Body of pancreas (tissue), 4 donors: ENCODE results near the gene HOXA11. TPM values are rescaled to one million over a fixed set of nuclear protein-coding genes. Genes with fewer than 3 reads are reported as not detected.

Experiments
- ATAC-seq: fragments of 150-250 bp; one replicate; pipeline ENCODE4 v1.9.1; 2016
- DNase-seq, 4 donors: peaks; one replicate each; pipeline ENCODE4 v3.0.0-alpha.2; 2019
- H3K27ac ChIP-seq, 4 donors: fragments of 200-600 bp; sonication (generic); 1 replicate in 3 of 4; 2 replicates in 1 of 4; pipeline versions ENCODE4 v1.5.1 to v1.6.1; 2016 to 2019; ENCODE audit warnings: mild to moderate bottlenecking in 1 of 4, mixed read lengths in 1 of 4, moderate library complexity in 1 of 4
- H3K27me3 ChIP-seq, 2 donors: fragments of 200-600 bp; sonication (generic); one replicate each; pipeline ENCODE4 v1.6.0; 2016; ENCODE audit warnings: mild to moderate bottlenecking in 1 of 2
- H3K36me3 ChIP-seq, 2 donors: fragments of 200-600 bp; sonication (generic); replicated peaks in 1 of 2; 2 replicates each; pipeline ENCODE4 v1.5.1; 2016; ENCODE audit warnings: low read depth in 2 of 2; ENCODE audit not compliant: insufficient read depth in 1 of 2
- H3K4me1 ChIP-seq: fragments of 200-600 bp; sonication (generic); one replicate; pipeline ENCODE4 v1.6.0; 2016
- H3K4me3 ChIP-seq, 2 donors: fragments of 200-600 bp; sonication (generic); 1 replicate in 1 of 2; 2 replicates in 1 of 2; pipeline ENCODE4 v1.5.1; 2016 to 2019
- H3K9me3 ChIP-seq, 3 donors: fragments of 200-600 bp; sonication (generic); 1 replicate in 2 of 3; 2 replicates in 1 of 3; pipeline ENCODE4 v1.5.1; 2016
- POLR2A ChIP-seq, 3 donors: fragments of 450-650 bp; IDR thresholded peaks; one replicate each; pipeline ENCODE4 v1.6.1; 2016; ENCODE audit warnings: antibody characterized with exemption in 3 of 3, mild to moderate bottlenecking in 2 of 3
- WGBS, 2 donors: methylation state at CpG; one replicate each; pipeline ENCODE4 v1.1.5; 2017; 5-methylcytosine and 5-hydroxymethylcytosine counted together
- intact Hi-C: fragments of 100-400 bp; cut with DNase I; formaldehyde crosslinking; loops from one replicate; pipeline ENCODE4 v1.15.1; 2023
- total RNA-seq, 2 donors: library from RNA; depleted of rRNA; stranded (reverse); fragments of >200 nt; gene quantifications; one replicate each; pipeline ENCODE4 v1.1.0, GENCODE V29; 2016
- TF ChIP-seq, protein P1 (sequence below), 7 experiments: fragments of 450-650 bp in 4 of 7; fragments of 200-600 bp in 3 of 7; sonication (generic) in 3 of 7; IDR thresholded peaks; one replicate each; pipeline ENCODE4 v1.5.1; 2016 to 2019; ENCODE audit warnings: antibody characterized with exemption in 7 of 7

The HOXA11 gene
- total RNA-seq, 2 donors from 2014 or later = not detected

DNA sequence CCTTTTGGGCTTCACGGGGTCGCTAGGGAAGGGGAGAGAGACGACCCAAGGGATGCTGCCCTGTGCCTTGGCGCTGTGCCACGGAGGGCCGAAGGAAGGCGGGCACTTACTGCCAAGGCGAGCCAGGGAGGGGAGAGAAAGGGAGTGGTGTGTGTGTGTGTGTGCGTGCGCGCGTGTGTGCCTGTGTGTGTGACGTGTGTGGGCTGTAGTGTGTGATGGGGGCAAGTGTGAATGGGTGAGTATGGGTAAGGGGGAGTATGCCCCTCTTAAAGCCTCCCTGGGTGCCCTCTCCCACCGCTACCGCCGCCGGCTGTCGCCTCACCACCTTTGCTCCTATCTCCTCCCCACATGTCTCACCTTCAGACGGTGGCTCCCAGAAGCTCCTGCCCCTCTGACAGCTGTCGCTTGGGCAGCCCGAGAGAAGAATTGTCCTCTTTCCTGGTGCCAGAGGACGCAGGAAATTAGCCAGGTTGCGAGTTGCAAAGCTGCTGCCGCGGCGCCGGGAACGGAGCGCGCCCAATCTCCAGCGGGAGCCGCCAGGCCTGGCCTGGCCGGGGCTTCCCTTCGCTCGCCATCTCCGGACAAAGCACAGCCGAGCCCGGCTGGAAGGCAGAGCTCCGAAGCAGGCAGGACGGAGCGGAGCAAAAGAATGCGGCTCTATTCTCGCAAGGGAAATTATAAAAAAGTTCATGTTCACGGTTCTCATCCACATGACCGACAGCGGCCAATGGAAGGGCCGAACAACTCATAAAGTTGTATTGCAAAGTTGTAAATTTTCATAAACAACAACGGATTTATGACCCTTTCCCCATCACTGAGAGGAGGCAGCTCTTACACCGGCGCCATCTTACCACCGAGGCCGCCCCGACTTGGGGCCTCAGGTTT, 32.9 kb downstream of the HOXA11 start, which contains the start of gene HOXA3:
Gene HOXA3, minus strand, starts transcription at position 653 of the 885 bp plus-strand sequence. CDS start 41,943 bp downstream, outside the sequence.
- 3 to 9% methylated on average over 44 to 53 of the region's 53 CpGs for WGBS, 2 donors
- intact Hi-C loops = no loop called here
- ATAC-seq = no peak

DNA sequence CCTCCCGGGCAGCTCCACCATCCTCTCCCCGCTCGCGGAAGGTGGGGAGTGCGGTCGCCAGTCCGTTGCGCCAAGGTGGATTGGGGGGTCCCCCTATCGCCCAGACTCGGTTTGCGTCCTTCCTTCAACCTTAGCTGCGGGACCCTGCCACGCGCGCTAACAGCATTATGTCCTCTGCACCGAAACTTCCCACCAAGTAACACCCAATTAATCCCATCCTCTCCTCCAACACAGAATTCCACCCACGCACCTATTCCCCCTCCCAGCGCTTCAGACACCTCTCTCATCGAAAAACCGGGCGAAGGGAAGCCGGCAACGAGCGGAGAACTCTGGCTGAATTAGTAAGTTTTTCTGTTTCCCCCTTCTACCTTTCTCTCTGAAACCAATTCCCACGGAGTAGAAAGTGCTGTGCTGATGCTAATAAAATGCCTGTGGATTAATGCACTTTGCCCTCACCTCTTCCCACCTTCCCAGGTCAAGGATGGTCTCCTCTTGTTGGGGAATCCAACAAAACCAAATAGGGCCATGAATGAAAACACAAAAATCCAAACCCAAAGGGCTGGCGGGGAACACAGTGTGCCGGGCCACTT, 33.6 kb downstream of the HOXA11 start:
- ATAC-seq = no peak
- no peak overlapping the region for H3K27ac ChIP-seq
- H3K4me1 ChIP-seq = peaks cover 44% of the 10 kb centered on the region
- intact Hi-C loops = no loop called here
- TF ChIP-seq, protein P1, sequence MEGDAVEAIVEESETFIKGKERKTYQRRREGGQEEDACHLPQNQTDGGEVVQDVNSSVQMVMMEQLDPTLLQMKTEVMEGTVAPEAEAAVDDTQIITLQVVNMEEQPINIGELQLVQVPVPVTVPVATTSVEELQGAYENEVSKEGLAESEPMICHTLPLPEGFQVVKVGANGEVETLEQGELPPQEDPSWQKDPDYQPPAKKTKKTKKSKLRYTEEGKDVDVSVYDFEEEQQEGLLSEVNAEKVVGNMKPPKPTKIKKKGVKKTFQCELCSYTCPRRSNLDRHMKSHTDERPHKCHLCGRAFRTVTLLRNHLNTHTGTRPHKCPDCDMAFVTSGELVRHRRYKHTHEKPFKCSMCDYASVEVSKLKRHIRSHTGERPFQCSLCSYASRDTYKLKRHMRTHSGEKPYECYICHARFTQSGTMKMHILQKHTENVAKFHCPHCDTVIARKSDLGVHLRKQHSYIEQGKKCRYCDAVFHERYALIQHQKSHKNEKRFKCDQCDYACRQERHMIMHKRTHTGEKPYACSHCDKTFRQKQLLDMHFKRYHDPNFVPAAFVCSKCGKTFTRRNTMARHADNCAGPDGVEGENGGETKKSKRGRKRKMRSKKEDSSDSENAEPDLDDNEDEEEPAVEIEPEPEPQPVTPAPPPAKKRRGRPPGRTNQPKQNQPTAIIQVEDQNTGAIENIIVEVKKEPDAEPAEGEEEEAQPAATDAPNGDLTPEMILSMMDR (IDR thresholded peaks at IDR 0.05) = no peak
- TF ChIP-seq POLR2A (IDR thresholded peaks at IDR 0.05) = no peak
- no peak overlapping the region for H3K4me3 ChIP-seq
- peak in 1 of 4 donors; percentile 1 for DNase-seq
- peaks cover 0 to 72% of the 10 kb centered on the region in 2 donors for H3K27me3 ChIP-seq
- no peaks in the 10 kb centered on the region for H3K36me3 ChIP-seq
- WGBS, 2 donors = 3 to 12% methylated on average over 18 to 27 of the region's 27 CpGs
- no peaks in the 10 kb centered on the region for H3K9me3 ChIP-seq

More for the DNA sequence above, 32.9 kb downstream of the HOXA11 start, which contains the start of gene HOXA3:
- TF ChIP-seq, protein P1 (IDR thresholded peaks at IDR 0.05) = no peak
- no peak for TF ChIP-seq POLR2A (IDR thresholded peaks at IDR 0.05)
- Histone ChIP-seq H3K27me3 (peaks cover 0 to 76% of the 10 kb centered on the region in 2 donors), H3K4me3 (no peak within 1 kb of the TSS), H3K4me1 (peaks cover 46% of the 10 kb centered on the region), H3K27ac (no peak within 1 kb of the TSS), H3K9me3 (no peaks in the 10 kb centered on the region), H3K36me3 (no peaks in the 10 kb centered on the region)
- DNase-seq = peak in 2 of 4 donors; percentile 1 to 16

DNA sequence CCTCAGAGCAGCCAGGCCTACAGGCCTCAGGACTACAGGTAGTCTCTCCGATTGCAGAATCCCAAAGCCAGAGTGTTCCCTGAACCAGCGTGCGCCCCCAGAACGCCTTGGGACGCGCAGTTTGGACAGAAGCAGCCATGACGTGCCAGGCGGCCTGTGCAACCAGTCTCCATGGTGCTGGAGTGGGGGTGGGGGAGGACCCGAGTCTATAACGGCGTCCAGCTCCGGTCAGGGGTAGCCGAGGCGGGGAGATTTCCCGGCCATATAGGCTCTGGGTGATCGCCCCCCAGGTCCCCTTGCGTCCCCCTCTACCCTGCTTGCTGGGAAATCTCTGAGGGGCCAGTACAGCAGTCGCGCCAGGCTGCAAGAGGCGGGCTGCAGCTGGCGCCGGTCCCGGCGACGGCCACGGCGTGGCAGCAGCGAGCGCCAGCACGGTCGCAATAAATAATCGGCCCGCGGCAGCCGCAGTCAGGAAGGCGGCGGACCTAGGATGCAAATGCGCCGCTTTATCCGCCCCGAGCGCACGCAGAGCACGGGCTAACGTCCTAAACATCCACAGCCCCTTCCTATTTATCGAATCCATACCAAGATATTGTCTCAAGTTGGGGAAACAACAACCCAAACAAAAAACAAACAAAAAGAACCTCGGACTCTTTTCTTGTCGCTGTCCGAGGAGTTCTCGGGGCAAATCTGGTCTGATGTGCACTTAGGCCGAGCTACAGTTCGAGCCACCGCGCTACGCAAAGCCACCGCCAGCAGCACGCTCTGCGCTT, 34.3 kb downstream of the HOXA11 start:
- WGBS, 2 donors = 2% methylated on average over 43 to 58 of the region's 58 CpGs
- TF ChIP-seq, protein P1 (IDR thresholded peaks at IDR 0.05) = peak; percentile 69 to 86 (median 75)
- no peak for TF ChIP-seq POLR2A (IDR thresholded peaks at IDR 0.05)
- peak; percentile 55 to 74 (median 64) for DNase-seq
- peaks cover 37% of the 10 kb centered on the region for H3K4me1 ChIP-seq
- no peaks in the 10 kb centered on the region for H3K36me3 ChIP-seq
- no peak overlapping the region for H3K27ac ChIP-seq
- intact Hi-C loops = no loop called here
- peak; percentile 83 for ATAC-seq
- H3K27me3 ChIP-seq = peaks cover 0 to 72% of the 10 kb centered on the region in 2 donors
- H3K4me3 ChIP-seq = no peak overlapping the region
- H3K9me3 ChIP-seq = no peaks in the 10 kb centered on the region

DNA sequence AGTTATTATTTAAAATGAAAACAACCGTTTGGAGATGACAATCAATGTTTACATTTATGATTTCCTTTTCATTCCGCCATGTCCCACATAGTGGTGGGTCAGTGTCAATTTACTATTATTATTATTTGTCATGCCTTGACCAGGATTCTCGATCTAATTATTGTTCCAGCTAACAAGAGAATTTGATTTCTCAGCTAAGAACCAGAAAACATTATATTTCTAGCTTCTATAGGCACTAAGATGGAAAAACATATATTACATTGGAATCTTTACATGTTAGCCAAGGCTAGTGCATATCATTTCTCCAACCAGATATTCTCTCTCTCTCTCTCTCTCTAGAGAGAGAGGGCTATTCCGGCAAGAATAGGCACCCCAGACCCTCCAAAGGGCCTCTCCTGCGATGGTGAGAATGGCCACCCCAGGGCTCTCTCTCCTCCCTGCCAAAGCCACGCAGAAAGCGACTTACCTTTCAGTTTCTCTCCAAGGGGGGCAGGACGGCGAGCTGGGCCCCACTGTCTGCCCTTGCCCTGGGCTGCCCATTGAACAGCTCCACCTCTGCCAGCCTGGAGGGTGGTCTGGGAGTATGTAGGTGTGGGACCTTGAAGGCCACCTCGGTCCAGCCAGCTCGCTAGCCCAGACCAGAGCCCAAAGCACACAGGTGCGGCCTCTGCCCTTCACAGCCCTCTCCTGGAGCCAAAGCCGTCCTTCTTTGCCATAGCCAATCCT, 35.0 kb downstream of the HOXA11 start:
- H3K27me3 ChIP-seq = peaks cover 0 to 76% of the 10 kb centered on the region in 2 donors
- H3K9me3 ChIP-seq = no peaks in the 10 kb centered on the region
- WGBS, 2 donors = 25 to 44% methylated on average over 13 of the region's 13 CpGs
- H3K27ac ChIP-seq = no peak overlapping the region
- peaks cover 36% of the 10 kb centered on the region for H3K4me1 ChIP-seq
- no peaks in the 10 kb centered on the region for H3K36me3 ChIP-seq
- no peak for ATAC-seq
- peak in 2 of 4 donors; percentile 10 to 11 for DNase-seq
- intact Hi-C loops = no loop called here
- TF ChIP-seq POLR2A (IDR thresholded peaks at IDR 0.05) = no peak
- no peak overlapping the region for H3K4me3 ChIP-seq
